ENCODE data around the gene FAF1. TPM values are rescaled to one million over a fixed set of nuclear protein-coding genes. Genes with fewer than 3 reads are reported as not detected.

The FAF1 gene
- total and polyA plus RNA-seq, 2 donors (not counting 3 experiments of a cell fraction or from before 2014, with no cell fraction given): 9.0 to 57.6 TPM

DNA sequence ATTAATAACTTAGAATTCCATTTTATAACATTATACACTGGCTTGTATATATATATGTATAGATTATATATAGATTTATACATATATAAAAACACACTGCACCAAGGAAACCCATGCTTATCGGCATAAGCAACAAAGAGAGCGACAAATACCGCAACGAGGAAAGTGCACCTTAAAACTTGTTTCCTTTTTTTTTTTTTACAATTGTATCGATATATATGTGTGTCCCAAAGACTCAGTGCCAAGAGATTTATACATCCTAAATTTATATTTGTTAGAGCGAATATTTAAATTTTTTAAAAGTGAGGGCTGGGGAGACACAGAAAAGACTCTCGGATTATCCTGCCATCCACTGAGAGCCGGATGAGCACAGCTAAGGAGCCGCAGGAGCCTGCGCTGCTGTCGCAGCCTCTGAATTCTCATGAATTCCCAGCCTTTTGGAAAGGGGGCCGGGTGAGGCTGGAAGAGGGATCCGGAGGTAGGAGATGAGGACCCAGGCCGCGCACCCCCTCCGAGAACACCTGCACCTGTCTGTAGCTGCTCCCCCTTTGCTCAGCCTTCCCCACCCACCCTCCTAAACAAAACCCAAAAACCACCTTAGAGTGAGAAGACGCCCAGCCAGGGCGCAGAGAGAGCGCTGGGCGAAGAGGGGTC, 542.0 kb downstream of the FAF1 start:
- H4K20me1 ChIP-seq (replicated peaks; ENCODE audit: control insufficient read depth, extremely low read depth, insufficient read depth, low read length): no peaks in the 10 kb centered on the region
- intact Hi-C loops (cut with micrococcal nuclease): no loop called here
- no TSS peak for BruUV-seq (replicated peaks)

DNA sequence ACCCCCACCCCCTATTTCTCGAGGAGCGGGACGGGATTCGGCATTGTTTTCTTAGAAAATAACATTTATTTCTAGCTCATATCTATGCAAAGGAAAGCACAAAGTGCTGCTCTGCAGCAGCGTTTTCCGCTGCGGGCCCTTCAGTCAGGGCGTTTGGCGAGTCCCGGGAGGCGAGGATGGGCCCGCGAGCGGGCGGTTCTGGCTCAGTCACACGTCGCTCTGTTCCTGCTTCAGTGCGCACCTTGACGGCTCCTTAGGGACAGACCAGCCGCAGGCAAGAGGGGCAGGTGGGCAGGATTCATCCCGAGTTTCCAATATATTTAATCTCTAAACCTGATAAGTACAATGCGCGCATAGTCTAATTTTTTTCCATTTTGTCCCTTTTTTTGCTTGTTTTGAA, 542.6 kb downstream of the FAF1 start:
- H3K4me3 ChIP-seq (replicated peaks in 1 of 3; ENCODE audit: insufficient read depth in 1 of 3, low read depth in 1 of 3, low read length in 3 of 3): no peak overlapping the region
- intact Hi-C loops (cut with micrococcal nuclease): no loop called here
- H3K4me2 ChIP-seq (ENCODE audit: insufficient read depth, low read length): no peak overlapping the region
- no peaks in the 10 kb centered on the region for H4K20me1 ChIP-seq (replicated peaks; ENCODE audit: control insufficient read depth, extremely low read depth, insufficient read depth, low read length)
- dilution Hi-C loops (cut with MboI; ENCODE audit: extremely low pct_ligation_motif_present, low sequenced_read_pairs): no loop called here
- H2AFZ ChIP-seq (ENCODE audit: low read depth, low read length): no peak overlapping the region
- BruUV-seq (replicated peaks): no TSS peak
- DNase-seq (ENCODE audit: low read depth, low spot score): no peak
- no peaks in the 10 kb centered on the region for H3K36me3 ChIP-seq (ENCODE audit: control insufficient read depth in 2 of 2, extremely low read depth in 1 of 2, insufficient read depth in 2 of 2, low read length in 2 of 2)
- POLR2A ChIA-PET: interaction anchor here (0.7 kb wide), 1 partner anchor 867 kb away, joined by 6 read pairs; no protein-coding TSS in a partner anchor
- no peaks in the 10 kb centered on the region for H3K9me1 ChIP-seq (replicated peaks; ENCODE audit: control insufficient read depth, extremely low read depth, insufficient read depth, low read length)
- H3K9me3 ChIP-seq (replicated peaks; ENCODE audit: control insufficient read depth, insufficient read depth, low read length): no peaks in the 10 kb centered on the region
- no peaks in the 10 kb centered on the region for H3K4me1 ChIP-seq (ENCODE audit: control insufficient read depth, extremely low read depth, insufficient read depth, low read length)
- peaks cover 80 to 90% of the 10 kb centered on the region in 2 experiments for H3K27me3 ChIP-seq (ENCODE audit: control insufficient read depth in 2 of 2, insufficient read depth in 2 of 2, low read length in 2 of 2)
- H3K9ac ChIP-seq (replicated peaks; ENCODE audit: extremely low read depth, insufficient read depth, low read length): no peak overlapping the region
- H3K27ac ChIP-seq (ENCODE audit: insufficient read depth, low read depth, low read length): no peak overlapping the region
- TF ChIP-seq POLR2AphosphoS5 (IDR thresholded peaks at IDR 0.05; ENCODE audit: insufficient read depth, low read depth, low read length) (no peak), FOS (IDR thresholded peaks at IDR 0.05; ENCODE audit: borderline replicate concordance, insufficient read depth, low read length) (no peak), JUN (IDR thresholded peaks at IDR 0.05; ENCODE audit: borderline replicate concordance, insufficient read depth, insufficient read length, low read depth) (no peak), EZH2 (IDR thresholded peaks at IDR 0.05; ENCODE audit: borderline replicate concordance, low read depth, low read length, severe bottlenecking) (no peak)
- TF ChIP-seq, protein P1, sequence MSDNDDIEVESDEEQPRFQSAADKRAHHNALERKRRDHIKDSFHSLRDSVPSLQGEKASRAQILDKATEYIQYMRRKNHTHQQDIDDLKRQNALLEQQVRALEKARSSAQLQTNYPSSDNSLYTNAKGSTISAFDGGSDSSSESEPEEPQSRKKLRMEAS (IDR thresholded peaks at IDR 0.05; ENCODE audit: insufficient read depth, insufficient read length): no peak
- TF ChIP-seq, protein P2, sequence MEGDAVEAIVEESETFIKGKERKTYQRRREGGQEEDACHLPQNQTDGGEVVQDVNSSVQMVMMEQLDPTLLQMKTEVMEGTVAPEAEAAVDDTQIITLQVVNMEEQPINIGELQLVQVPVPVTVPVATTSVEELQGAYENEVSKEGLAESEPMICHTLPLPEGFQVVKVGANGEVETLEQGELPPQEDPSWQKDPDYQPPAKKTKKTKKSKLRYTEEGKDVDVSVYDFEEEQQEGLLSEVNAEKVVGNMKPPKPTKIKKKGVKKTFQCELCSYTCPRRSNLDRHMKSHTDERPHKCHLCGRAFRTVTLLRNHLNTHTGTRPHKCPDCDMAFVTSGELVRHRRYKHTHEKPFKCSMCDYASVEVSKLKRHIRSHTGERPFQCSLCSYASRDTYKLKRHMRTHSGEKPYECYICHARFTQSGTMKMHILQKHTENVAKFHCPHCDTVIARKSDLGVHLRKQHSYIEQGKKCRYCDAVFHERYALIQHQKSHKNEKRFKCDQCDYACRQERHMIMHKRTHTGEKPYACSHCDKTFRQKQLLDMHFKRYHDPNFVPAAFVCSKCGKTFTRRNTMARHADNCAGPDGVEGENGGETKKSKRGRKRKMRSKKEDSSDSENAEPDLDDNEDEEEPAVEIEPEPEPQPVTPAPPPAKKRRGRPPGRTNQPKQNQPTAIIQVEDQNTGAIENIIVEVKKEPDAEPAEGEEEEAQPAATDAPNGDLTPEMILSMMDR (IDR thresholded peaks at IDR 0.05; ENCODE audit: extremely low read depth in 1 of 2, insufficient read depth in 1 of 2, low read depth in 1 of 2, low read length in 2 of 2): no peak
- no peaks in the 10 kb centered on the region for H3K79me2 ChIP-seq (ENCODE audit: control insufficient read depth, insufficient read depth, low read length)
- CTCF ChIA-PET: interaction anchor here (1.2 kb wide), 1 partner anchor 188 kb away, joined by 3 read pairs; no protein-coding TSS in a partner anchor
- no peak for FAIRE-seq

More for the DNA sequence above, 542.0 kb downstream of the FAF1 start:
- DNase-seq (ENCODE audit: low read depth, low spot score) (no peak), FAIRE-seq (no peak)
- Histone ChIP-seq H3K9me3 (replicated peaks; ENCODE audit: control insufficient read depth, insufficient read depth, low read length) (no peaks in the 10 kb centered on the region), H2AFZ (ENCODE audit: low read depth, low read length) (no peak overlapping the region), H3K4me3 (replicated peaks in 1 of 3; ENCODE audit: insufficient read depth in 1 of 3, low read depth in 1 of 3, low read length in 3 of 3) (no peak overlapping the region), H3K36me3 (ENCODE audit: control insufficient read depth in 2 of 2, extremely low read depth in 1 of 2, insufficient read depth in 2 of 2, low read length in 2 of 2) (no peaks in the 10 kb centered on the region), H3K27ac (ENCODE audit: insufficient read depth, low read depth, low read length) (no peak overlapping the region), H3K4me2 (ENCODE audit: insufficient read depth, low read length) (no peak overlapping the region), H3K9me1 (replicated peaks; ENCODE audit: control insufficient read depth, extremely low read depth, insufficient read depth, low read length) (no peaks in the 10 kb centered on the region), H3K4me1 (ENCODE audit: control insufficient read depth, extremely low read depth, insufficient read depth, low read length) (no peaks in the 10 kb centered on the region), H3K79me2 (ENCODE audit: control insufficient read depth, insufficient read depth, low read length) (no peaks in the 10 kb centered on the region), H3K9ac (replicated peaks; ENCODE audit: extremely low read depth, insufficient read depth, low read length) (no peak overlapping the region), H3K27me3 (ENCODE audit: control insufficient read depth in 2 of 2, insufficient read depth in 2 of 2, low read length in 2 of 2) (peaks cover 85 to 94% of the 10 kb centered on the region in 2 experiments)
- CTCF ChIA-PET: interaction anchor here (1.2 kb wide), 1 partner anchor 187 kb away, joined by 3 read pairs; no protein-coding TSS in a partner anchor
- POLR2A ChIA-PET: interaction anchor here (0.7 kb wide), 1 partner anchor 866 kb away, joined by 6 read pairs; no protein-coding TSS in a partner anchor
- dilution Hi-C loops (cut with MboI; ENCODE audit: extremely low pct_ligation_motif_present, low sequenced_read_pairs): no loop called here
- TF ChIP-seq FOS (IDR thresholded peaks at IDR 0.05; ENCODE audit: borderline replicate concordance, insufficient read depth, low read length): no peak
- TF ChIP-seq MYC (IDR thresholded peaks at IDR 0.05; ENCODE audit: low read depth, low read length): no peak
- TF ChIP-seq JUN (IDR thresholded peaks at IDR 0.05; ENCODE audit: borderline replicate concordance, insufficient read depth, insufficient read length, low read depth): no peak
- no peak for TF ChIP-seq GATA2 (IDR thresholded peaks at IDR 0.05; ENCODE audit: insufficient read depth, insufficient read length, low read depth, low read length)
- TF ChIP-seq POLR2A (IDR thresholded peaks at IDR 0.05; ENCODE audit: low read depth, low read length): no peak
- no peak for TF ChIP-seq EZH2 (IDR thresholded peaks at IDR 0.05; ENCODE audit: borderline replicate concordance, low read depth, low read length, severe bottlenecking)
